ENCODE data around the gene IL1RAP. TPM values are rescaled to one million over a fixed set of nuclear protein-coding genes. Genes with fewer than 3 reads are reported as not detected.
A peak's percentile ranks its signal among the peaks of the same experiment; 100 is the strongest.

The IL1RAP gene
- total and polyA plus RNA-seq, 8 donors, result 0.76 to 54.8 (median 6.3) TPM; not detected in 2

GRCh38 chr3:190533511-190534281, 19.8 kb downstream of the IL1RAP start:
- Histone ChIP-seq H3K27me3 (no peaks in the 10 kb centered on the region), H3K9me3 (no peaks in the 10 kb centered on the region), H3K4me3 (no peak overlapping the region), H3K4me1 (peaks cover 0 to 19% (median 3%) of the 10 kb centered on the region in 4 donors), H3K27ac (peak overlapping the region in 3 of 5 donors; percentile 47 to 53 (median 49)), H3K36me3 (no peaks in the 10 kb centered on the region)
- intact Hi-C loops (cut with DNase I; ENCODE audit: low total_unique reads), result no loop called here
- peak in 1 of 2 donors; percentile 63 for DNase-seq
- TF ChIP-seq POLR2A (IDR thresholded peaks at IDR 0.05) (no peak), POLR2AphosphoS5 (IDR thresholded peaks at IDR 0.05) (peak in 1 of 3 donors; percentile 29)
- WGBS, 5 donors, result 55 to 77% (median 63%) methylated on average over 13 of the region's 13 CpGs

GRCh38 chr3:190534386-190534785, 20.5 kb downstream of the IL1RAP start:
- Histone ChIP-seq H3K36me3 (no peaks in the 10 kb centered on the region), H3K4me1 (peaks cover 0 to 19% (median 3%) of the 10 kb centered on the region in 4 donors), H3K9me3 (no peaks in the 10 kb centered on the region), H3K27me3 (no peaks in the 10 kb centered on the region), H3K4me3 (no peak overlapping the region), H3K27ac (peak overlapping the region in 2 of 5 donors; percentile 49 to 53)
- DNase-seq, result no peak
- intact Hi-C loops (cut with DNase I; ENCODE audit: low total_unique reads), result no loop called here
- WGBS, 5 donors, result 79 to 94% (median 87%) methylated on average over 4 of the region's 4 CpGs
- no peak for TF ChIP-seq POLR2A (IDR thresholded peaks at IDR 0.05)
- no peak for TF ChIP-seq POLR2AphosphoS5 (IDR thresholded peaks at IDR 0.05)
- TF ChIP-seq CTCF (IDR thresholded peaks at IDR 0.05), result no peak
- no peak for TF ChIP-seq EP300 (IDR thresholded peaks at IDR 0.05)

- no peak for DNase-seq
- 83 to 92% (median 86%) methylated on average over 2 of the region's 2 CpGs for WGBS, 5 donors
- peaks cover 0 to 19% (median 3%) of the 10 kb centered on the region in 4 donors for H3K4me1 ChIP-seq
- H3K36me3 ChIP-seq, result no peaks in the 10 kb centered on the region
- no peak overlapping the region for H3K27ac ChIP-seq
- no peak overlapping the region for H3K4me3 ChIP-seq
- H3K27me3 ChIP-seq, result no peaks in the 10 kb centered on the region
- no peaks in the 10 kb centered on the region for H3K9me3 ChIP-seq
- no peak for TF ChIP-seq POLR2A (IDR thresholded peaks at IDR 0.05)
- no peak for TF ChIP-seq CTCF (IDR thresholded peaks at IDR 0.05)
- TF ChIP-seq POLR2AphosphoS5 (IDR thresholded peaks at IDR 0.05), result no peak
- no peak for TF ChIP-seq EP300 (IDR thresholded peaks at IDR 0.05)
- intact Hi-C loops (cut with DNase I; ENCODE audit: low total_unique reads), result no loop called here
Observed at GRCh38 chr3:190534986-190535385, 21.1 kb downstream of the IL1RAP start.

GRCh38 chr3:190537146-190537545, 23.3 kb downstream of the IL1RAP start:
- Histone ChIP-seq H3K36me3 (no peaks in the 10 kb centered on the region), H3K4me3 (no peak overlapping the region), H3K9me3 (no peaks in the 10 kb centered on the region), H3K4me1 (peaks cover 0 to 19% (median 3%) of the 10 kb centered on the region in 4 donors), H3K27ac (no peak overlapping the region), H3K27me3 (no peaks in the 10 kb centered on the region)
- intact Hi-C loops (cut with DNase I; ENCODE audit: low total_unique reads), result no loop called here
- DNase-seq, result no peak
- 89 to 95% (median 91%) methylated on average over 3 of the region's 3 CpGs for WGBS, 5 donors
- TF ChIP-seq POLR2A (IDR thresholded peaks at IDR 0.05) (no peak), POLR2AphosphoS5 (IDR thresholded peaks at IDR 0.05) (no peak), EP300 (IDR thresholded peaks at IDR 0.05) (no peak), CTCF (IDR thresholded peaks at IDR 0.05) (no peak)

- DNase-seq, result no peak
- H3K4me1 ChIP-seq, result peaks cover 0 to 13% (median 3%) of the 10 kb centered on the region in 4 donors
- no peak overlapping the region for H3K4me3 ChIP-seq
- intact Hi-C loops (cut with DNase I; ENCODE audit: low total_unique reads), result no loop called here
- WGBS, 5 donors, result 85 to 96% (median 94%) methylated on average over 2 of the region's 2 CpGs
- no peaks in the 10 kb centered on the region for H3K9me3 ChIP-seq
- TF ChIP-seq EP300 (IDR thresholded peaks at IDR 0.05) (no peak), CTCF (IDR thresholded peaks at IDR 0.05) (no peak), POLR2AphosphoS5 (IDR thresholded peaks at IDR 0.05) (no peak), POLR2A (IDR thresholded peaks at IDR 0.05) (no peak)
- no peak overlapping the region for H3K27ac ChIP-seq
- H3K36me3 ChIP-seq, result no peaks in the 10 kb centered on the region
- H3K27me3 ChIP-seq, result no peaks in the 10 kb centered on the region
Observed at GRCh38 chr3:190538288-190538687, 24.4 kb downstream of the IL1RAP start.
